NCI-H1694 (cell line): ENCODE measurements around the gene SLC34A1.
"Not testable (repeated sequence)": the region's sequence is repeated elsewhere in the genome, so short reads cannot be mapped to it uniquely, and the experiment has no call there.

Experiments
- DNase-seq: peaks from one replicate; lab custom pipeline; 2025; lab: John Stamatoyannopoulos, UW

SLC34A1 gene

GRCh38 chr5:177355162-177355867 lies 28.9 kb upstream of the SLC34A1 start:
- no peak for DNase-seq

GRCh38 chr5:177355868-177356168 lies 28.4 kb upstream of the SLC34A1 start:
- DNase-seq: no peak

- DNase-seq: no peak
These were observed 27.5 kb upstream of the SLC34A1 start for GRCh38 chr5:177356746-177357145.

GRCh38 chr5:177357146-177357458 lies 27.1 kb upstream of the SLC34A1 start:
- DNase-seq: no peak

- no peak for DNase-seq
These were observed 26.5 kb upstream of the SLC34A1 start, which contains the start of gene RGS14 for GRCh38 chr5:177357459-177358351. Gene RGS14 (plus strand): TSS chr5:177357924. CDS start chr5:177358025, 101 bp downstream.

- no peak for DNase-seq
These were observed 25.8 kb upstream of the SLC34A1 start for GRCh38 chr5:177358370-177358819.

GRCh38 chr5:177359451-177359851 lies 24.8 kb upstream of the SLC34A1 start:
- no peak for DNase-seq

GRCh38 chr5:177359860-177360259 lies 24.4 kb upstream of the SLC34A1 start:
- no peak for DNase-seq

GRCh38 chr5:177360740-177361139 lies 23.5 kb upstream of the SLC34A1 start:
- DNase-seq: not testable (repeated sequence)

GRCh38 chr5:177361418-177362291 lies 22.6 kb upstream of the SLC34A1 start:
- no peak for DNase-seq

GRCh38 chr5:177362292-177362609 lies 22.0 kb upstream of the SLC34A1 start:
- DNase-seq: no peak

- DNase-seq: no peak
These were observed 21.4 kb upstream of the SLC34A1 start for GRCh38 chr5:177362610-177363507.

GRCh38 chr5:177363565-177363964 lies 20.7 kb upstream of the SLC34A1 start:
- DNase-seq: no peak

- DNase-seq: no peak
These were observed 19.9 kb upstream of the SLC34A1 start for GRCh38 chr5:177364159-177364962.

- DNase-seq: no peak
These were observed 18.2 kb upstream of the SLC34A1 start for GRCh38 chr5:177365845-177366527.

- no peak for DNase-seq
These were observed 17.5 kb upstream of the SLC34A1 start for GRCh38 chr5:177366528-177367322.

GRCh38 chr5:177367323-177367848 lies 16.8 kb upstream of the SLC34A1 start:
- no peak for DNase-seq

- no peak for DNase-seq
These were observed 16.0 kb upstream of the SLC34A1 start for GRCh38 chr5:177367981-177368868.
